K562 (cell line): ENCODE data around the gene SYT13. TPM values are rescaled to one million over a fixed set of nuclear protein-coding genes. Genes with fewer than 3 reads are reported as not detected.

ENCODE experiments used
- NR2C1 ChIP-seq, 2 experiments: fragments of 450-650 bp; IDR thresholded peaks; 2 replicates each; pipeline ENCODE4 v1.6.1; 2017; ENCODE audit warnings: mild to moderate bottlenecking in 2 of 2, antibody characterized with exemption in 1 of 2, inconsistent platforms in 1 of 2, missing compliant biosample characterization in 1 of 2, missing genetic modification characterization in 1 of 2
- RAD51 ChIP-seq: fragments of 450-650 bp; IDR thresholded peaks from 2 replicates; pipeline ENCODE4 v1.7.1; 2016; ENCODE audit warnings: low read depth, mild to moderate bottlenecking, borderline replicate concordance
- USF2 ChIP-seq: sonication (generic); formaldehyde crosslinking; IDR thresholded peaks from 2 replicates; pipeline ENCODE4 v1.5.0; 2020; ENCODE audit warnings: missing genetic modification reagents
- ZNF77 ChIP-seq: fragments of 250-450 bp; sonication (Bioruptor Pico); IDR thresholded peaks from 2 replicates; pipeline ENCODE4 v1.5.0; 2020
- polyA plus RNA-seq, 8 experiments: library from polyadenylated mRNA; depleted of rRNA in 4 of 8; stranded (reverse) in 5 of 8; unstranded in 3 of 8; fragments of >200 nt; fragmentation: Nextera tagmentation in 2 of 8; fragmentation: Illumina TruSeq in 1 of 8; extraction: Ambion mirVana in 2 of 8; extraction: Trizol in 1 of 8; gene quantifications; 2 replicates each; pipeline versions ENCODE4 v1.2.1 to v1.2.3, GENCODE V29; 2011 to 2014; ENCODE audit warnings: inconsistent platforms in 1 of 8, missing spikeins in 1 of 8
- total RNA-seq, 7 experiments: library from RNA; depleted of rRNA in 6 of 7; stranded (reverse); fragments of >200 nt in 6 of 7; fragmentation: Illumina TruSeq in 2 of 7; extraction: Trizol in 2 of 7; gene quantifications; 2 replicates each; pipeline versions ENCODE4 v1.2.1 to v1.2.3, GENCODE V29; 2011 to 2021; ENCODE audit warnings: low replicate concordance in 1 of 7
- TF ChIP-seq, protein P1 (sequence below), 2 experiments: fragments of 450-650 bp in 1 of 2; sonication (generic) in 1 of 2; formaldehyde crosslinking in 1 of 2; IDR thresholded peaks; 2 replicates each; pipeline versions ENCODE4 v1.7.1 to v1.9.0; 2016 to 2022; ENCODE audit warnings: inconsistent platforms in 1 of 2, mild to moderate bottlenecking in 1 of 2, missing genetic modification reagents in 1 of 2

Gene SYT13
- total and polyA plus RNA-seq, 9 of the 15 experiments (the other 6 are each of a cell fraction or from before 2014, with no cell fraction given), result under 0.01 to 0.13 (median 0.08) TPM; not detected in 2

DNA sequence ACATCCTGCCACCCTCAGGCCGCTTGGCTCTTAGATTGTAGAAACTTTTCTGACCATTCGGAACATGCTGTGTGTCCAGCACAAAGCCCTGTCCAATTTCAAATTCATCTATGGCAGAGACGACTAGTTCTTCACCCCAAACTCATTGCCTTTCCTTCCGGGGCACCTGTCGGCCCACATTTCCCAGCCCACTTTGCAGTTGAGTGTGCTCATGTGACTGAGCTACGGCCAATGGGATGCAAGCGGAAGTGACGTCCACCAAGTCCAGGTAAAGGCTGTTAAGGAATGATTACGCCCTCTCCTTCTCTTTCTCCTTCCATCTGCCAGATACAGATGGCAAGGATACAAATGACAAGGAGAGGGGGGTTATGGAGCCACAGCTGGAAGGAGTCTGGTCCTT, 32.5 kb downstream of the SYT13 start (continued):
- TF ChIP-seq, protein P1, sequence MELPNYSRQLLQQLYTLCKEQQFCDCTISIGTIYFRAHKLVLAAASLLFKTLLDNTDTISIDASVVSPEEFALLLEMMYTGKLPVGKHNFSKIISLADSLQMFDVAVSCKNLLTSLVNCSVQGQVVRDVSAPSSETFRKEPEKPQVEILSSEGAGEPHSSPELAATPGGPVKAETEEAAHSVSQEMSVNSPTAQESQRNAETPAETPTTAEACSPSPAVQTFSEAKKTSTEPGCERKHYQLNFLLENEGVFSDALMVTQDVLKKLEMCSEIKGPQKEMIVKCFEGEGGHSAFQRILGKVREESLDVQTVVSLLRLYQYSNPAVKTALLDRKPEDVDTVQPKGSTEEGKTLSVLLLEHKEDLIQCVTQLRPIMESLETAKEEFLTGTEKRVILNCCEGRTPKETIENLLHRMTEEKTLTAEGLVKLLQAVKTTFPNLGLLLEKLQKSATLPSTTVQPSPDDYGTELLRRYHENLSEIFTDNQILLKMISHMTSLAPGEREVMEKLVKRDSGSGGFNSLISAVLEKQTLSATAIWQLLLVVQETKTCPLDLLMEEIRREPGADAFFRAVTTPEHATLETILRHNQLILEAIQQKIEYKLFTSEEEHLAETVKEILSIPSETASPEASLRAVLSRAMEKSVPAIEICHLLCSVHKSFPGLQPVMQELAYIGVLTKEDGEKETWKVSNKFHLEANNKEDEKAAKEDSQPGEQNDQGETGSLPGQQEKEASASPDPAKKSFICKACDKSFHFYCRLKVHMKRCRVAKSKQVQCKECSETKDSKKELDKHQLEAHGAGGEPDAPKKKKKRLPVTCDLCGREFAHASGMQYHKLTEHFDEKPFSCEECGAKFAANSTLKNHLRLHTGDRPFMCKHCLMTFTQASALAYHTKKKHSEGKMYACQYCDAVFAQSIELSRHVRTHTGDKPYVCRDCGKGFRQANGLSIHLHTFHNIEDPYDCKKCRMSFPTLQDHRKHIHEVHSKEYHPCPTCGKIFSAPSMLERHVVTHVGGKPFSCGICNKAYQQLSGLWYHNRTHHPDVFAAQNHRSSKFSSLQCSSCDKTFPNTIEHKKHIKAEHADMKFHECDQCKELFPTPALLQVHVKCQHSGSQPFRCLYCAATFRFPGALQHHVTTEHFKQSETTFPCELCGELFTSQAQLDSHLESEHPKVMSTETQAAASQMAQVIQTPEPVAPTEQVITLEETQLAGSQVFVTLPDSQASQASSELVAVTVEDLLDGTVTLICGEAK (IDR thresholded peaks at IDR 0.05), result peak; percentile 27; the same call in 1 of the 2 replicates
- TF ChIP-seq, protein P1 (CRISPR knock-in tag; IDR thresholded peaks at IDR 0.05), result no peak
- TF ChIP-seq NR2C1 (IDR thresholded peaks at IDR 0.05), result peak; percentile 50
- TF ChIP-seq NR2C1 (tag; IDR thresholded peaks at IDR 0.05), result peak; percentile 60
- TF ChIP-seq RAD51, result peak; percentile 49; the same call in 1 of the 2 replicates
- TF ChIP-seq ZNF77 (CRISPR knock-in tag), result no peak
- TF ChIP-seq USF2 (CRISPR knock-in tag), result peak; percentile 92
- TF ChIP-seq, all 486 proteins: peak for 12
